ENCODE measurements around the gene ST8SIA2. TPM values are rescaled to one million over a fixed set of nuclear protein-coding genes. Genes with fewer than 3 reads are reported as not detected.

Gene ST8SIA2
- polyA plus RNA-seq, 1 of the 3 experiments (the other 2 are of a cell fraction) = 0.05 TPM

DNA sequence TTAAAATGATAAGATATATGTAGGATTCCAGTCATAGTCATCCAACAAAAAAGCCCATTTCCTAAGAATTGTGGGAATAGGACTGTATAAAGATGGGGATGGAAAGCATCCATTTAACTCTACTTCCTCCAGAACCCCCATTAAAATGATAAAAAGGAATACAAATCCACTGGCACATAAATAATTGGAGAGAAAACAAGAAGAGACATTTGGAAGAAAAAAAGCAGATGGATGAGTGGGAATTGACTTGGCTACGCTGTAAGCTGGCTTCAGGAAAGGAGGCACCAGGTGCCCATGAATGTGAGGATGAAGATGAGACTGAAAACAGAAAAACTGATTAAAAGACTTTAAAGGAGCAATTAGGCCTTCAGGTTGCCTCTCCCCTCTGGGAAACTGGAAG lies 91.8 kb downstream of the ST8SIA2 start:
- no peak for TF ChIP-seq YY1 (IDR thresholded peaks at IDR 0.05; ENCODE audit: low read depth)
- DNase-seq = no peak
- Histone ChIP-seq H3K79me2 (ENCODE audit: insufficient read depth) (no peaks in the 10 kb centered on the region), H3F3A (replicated peaks; ENCODE audit: insufficient read depth) (no peaks in the 10 kb centered on the region), H3K36me3 (replicated peaks in 1 of 2; ENCODE audit: control insufficient read depth in 1 of 2, insufficient read depth in 2 of 2, low read length in 1 of 2) (no peaks in the 10 kb centered on the region), H3K9me3 (peaks cover 16% of the 10 kb centered on the region; the same call in 1 of the 2 replicates), H2AFZ (ENCODE audit: low read depth) (no peak overlapping the region), H3K4me3 (ENCODE audit: low read depth in 2 of 2, low read length in 1 of 2) (no peak overlapping the region), H3K27me3 (ENCODE audit: insufficient read depth) (no peaks in the 10 kb centered on the region), H4K20me1 (ENCODE audit: insufficient read depth) (no peaks in the 10 kb centered on the region), H3K9me2 (no peaks in the 10 kb centered on the region), H3K9ac (no peak overlapping the region), H3K4me2 (no peak overlapping the region), H3K4me1 (ENCODE audit: control insufficient read depth in 1 of 2, insufficient read depth in 2 of 2, low read depth in 1 of 2, low read length in 1 of 2) (no peaks in the 10 kb centered on the region), H3K27ac (ENCODE audit: low read depth in 2 of 2, low read length in 1 of 2) (no peak overlapping the region)
- WGBS (ENCODE audit: low lambda C conversion rate) = 8% methylated on average over 1 of the region's 1 CpG
- POLR2A ChIA-PET = no interaction called here
- CTCF ChIA-PET = no interaction called here

DNA sequence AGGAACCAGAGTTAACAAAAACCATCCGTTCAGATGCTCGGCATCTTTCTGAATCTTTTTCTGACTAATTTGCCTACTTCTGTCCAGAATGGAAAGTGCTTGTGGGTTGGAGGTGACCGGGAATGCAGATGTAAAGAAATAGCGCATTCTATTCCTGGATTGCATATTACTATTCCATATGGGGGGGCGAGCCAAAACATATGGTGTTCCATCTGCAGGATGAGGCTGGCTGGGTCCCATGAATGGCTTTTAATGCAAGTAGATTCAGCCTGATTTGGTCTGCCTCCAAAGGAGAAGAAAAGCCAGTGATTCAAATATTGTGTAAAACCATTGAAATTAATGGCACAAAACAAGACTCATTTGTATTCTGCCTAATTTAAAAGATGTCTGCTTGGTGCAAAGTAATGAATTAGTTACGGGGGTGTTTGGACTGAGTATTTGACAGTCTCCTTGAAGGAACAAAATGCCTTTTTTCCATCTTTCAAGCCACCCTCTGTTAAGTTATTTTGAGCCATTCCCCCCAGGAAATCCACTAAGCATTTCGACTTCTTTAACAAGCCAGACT lies 99.0 kb downstream of the ST8SIA2 start:
- DNase-seq = no peak
- H3K9me3 ChIP-seq = 0 out of 2 replicates have a peak, but pooled peaks cover 4% of the 10 kb centered on the region
- H3K4me2 ChIP-seq = no peak overlapping the region
- no peaks in the 10 kb centered on the region for H4K20me1 ChIP-seq (ENCODE audit: insufficient read depth)
- H3K4me3 ChIP-seq (ENCODE audit: low read depth in 2 of 2, low read length in 1 of 2) = no peak overlapping the region
- 28% methylated on average over 7 of the region's 7 CpGs for WGBS (ENCODE audit: low lambda C conversion rate)
- no peaks in the 10 kb centered on the region for H3K79me2 ChIP-seq (ENCODE audit: insufficient read depth)
- H3K27me3 ChIP-seq (ENCODE audit: insufficient read depth) = no peaks in the 10 kb centered on the region
- H3K9ac ChIP-seq = no peak overlapping the region
- ChIA-PET CTCF (no interaction called here), POLR2A (no interaction called here)
- H3K9me2 ChIP-seq = no peaks in the 10 kb centered on the region
- no peaks in the 10 kb centered on the region for H3K36me3 ChIP-seq (replicated peaks in 1 of 2; ENCODE audit: control insufficient read depth in 1 of 2, insufficient read depth in 2 of 2, low read length in 1 of 2)
- TF ChIP-seq ELF1 (IDR thresholded peaks at IDR 0.05) (no peak), SIN3A (IDR thresholded peaks at IDR 0.05; ENCODE audit: borderline replicate concordance, low read depth, low read length) (no peak), MEF2A (IDR thresholded peaks at IDR 0.05; ENCODE audit: borderline replicate concordance, low read depth) (no peak), YY1 (IDR thresholded peaks at IDR 0.05; ENCODE audit: low read depth) (no peak), EP300 (IDR thresholded peaks at IDR 0.05; ENCODE audit: borderline replicate concordance in 1 of 2, low read depth in 1 of 2, low read length in 1 of 2) (no peak), CHD2 (IDR thresholded peaks at IDR 0.05; ENCODE audit: low read length, partially characterized antibody) (no peak), JUND (IDR thresholded peaks at IDR 0.05) (no peak), NRF1 (IDR thresholded peaks at IDR 0.05; ENCODE audit: low read depth, low read length) (no peak)
- TF ChIP-seq, protein P1, sequence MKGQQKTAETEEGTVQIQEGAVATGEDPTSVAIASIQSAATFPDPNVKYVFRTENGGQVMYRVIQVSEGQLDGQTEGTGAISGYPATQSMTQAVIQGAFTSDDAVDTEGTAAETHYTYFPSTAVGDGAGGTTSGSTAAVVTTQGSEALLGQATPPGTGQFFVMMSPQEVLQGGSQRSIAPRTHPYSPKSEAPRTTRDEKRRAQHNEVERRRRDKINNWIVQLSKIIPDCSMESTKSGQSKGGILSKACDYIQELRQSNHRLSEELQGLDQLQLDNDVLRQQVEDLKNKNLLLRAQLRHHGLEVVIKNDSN (IDR thresholded peaks at IDR 0.05; ENCODE audit: borderline replicate concordance, low read depth) = no peak
- TF ChIP-seq, protein P2, sequence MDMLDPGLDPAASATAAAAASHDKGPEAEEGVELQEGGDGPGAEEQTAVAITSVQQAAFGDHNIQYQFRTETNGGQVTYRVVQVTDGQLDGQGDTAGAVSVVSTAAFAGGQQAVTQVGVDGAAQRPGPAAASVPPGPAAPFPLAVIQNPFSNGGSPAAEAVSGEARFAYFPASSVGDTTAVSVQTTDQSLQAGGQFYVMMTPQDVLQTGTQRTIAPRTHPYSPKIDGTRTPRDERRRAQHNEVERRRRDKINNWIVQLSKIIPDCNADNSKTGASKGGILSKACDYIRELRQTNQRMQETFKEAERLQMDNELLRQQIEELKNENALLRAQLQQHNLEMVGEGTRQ (IDR thresholded peaks at IDR 0.05; ENCODE audit: borderline replicate concordance, low read depth, low read length) = no peak
- no peaks in the 10 kb centered on the region; a peak in 1 of 4 replicates for H3K4me1 ChIP-seq (ENCODE audit: control insufficient read depth in 1 of 2, insufficient read depth in 2 of 2, low read depth in 1 of 2, low read length in 1 of 2)
- no peak overlapping the region for H3K27ac ChIP-seq (ENCODE audit: low read depth in 2 of 2, low read length in 1 of 2)
- H2AFZ ChIP-seq (ENCODE audit: low read depth) = no peak overlapping the region
- H3F3A ChIP-seq (replicated peaks; ENCODE audit: insufficient read depth) = no peaks in the 10 kb centered on the region
